ENCODE measurements around the gene ZC3H18.

DNA sequence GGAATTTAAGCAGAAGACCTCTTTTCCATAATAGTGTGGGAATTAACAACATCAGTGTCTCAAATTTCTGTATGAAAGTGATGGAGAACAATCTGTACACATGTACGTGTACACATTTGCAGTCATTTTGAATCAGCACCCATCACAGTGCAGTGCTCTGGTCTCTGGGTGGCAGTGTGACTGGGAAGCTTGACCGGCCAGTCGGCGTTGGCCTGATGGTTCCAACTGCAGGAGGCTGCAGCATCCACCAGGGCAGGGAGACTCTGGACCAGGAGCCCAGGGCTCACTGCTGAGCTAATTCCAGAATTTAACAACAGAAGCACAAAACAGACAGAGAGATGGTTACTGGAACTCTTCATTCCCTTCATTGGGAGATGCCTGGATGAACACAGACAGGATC lies 17.9 kb downstream of the ZC3H18 start:
- no peak for TF ChIP-seq ELF4 (IDR thresholded peaks at IDR 0.05)
- TF ChIP-seq FOXK2 (IDR thresholded peaks at IDR 0.05): no peak
- TF ChIP-seq SP1 (IDR thresholded peaks at IDR 0.05): no peak
- no peak for TF ChIP-seq NFRKB (IDR thresholded peaks at IDR 0.05)
- TF ChIP-seq BHLHE40 (IDR thresholded peaks at IDR 0.05; ENCODE audit: borderline replicate concordance): no peak
- TF ChIP-seq SUZ12 (IDR thresholded peaks at IDR 0.05): no peak
- no peak for TF ChIP-seq CTBP1 (IDR thresholded peaks at IDR 0.05; ENCODE audit: borderline replicate concordance)
- no peak for TF ChIP-seq TARDBP (IDR thresholded peaks at IDR 0.05)

Measured in HEK293T (cell line).